MV-4-11 (cell line): ENCODE data around the gene ANO1.

Experiments used
- DNase-seq: peaks from one replicate; lab custom pipeline; 2025; lab: John Stamatoyannopoulos, UW

ANO1 gene

GRCh38 chr11:70072861-70073755 lies 5.0 kb upstream of the ANO1 start:
- DNase-seq: no peak

GRCh38 chr11:70073871-70074371 lies 4.2 kb upstream of the ANO1 start:
- no peak for DNase-seq

GRCh38 chr11:70074746-70075145 lies 3.4 kb upstream of the ANO1 start:
- no peak for DNase-seq

- no peak for DNase-seq
Observed at GRCh38 chr11:70075836-70076235, 2.3 kb upstream of the ANO1 start.

GRCh38 chr11:70076461-70076931 lies 1.6 kb upstream of the ANO1 start:
- no peak for DNase-seq

GRCh38 chr11:70077411-70078094 lies 564 bp upstream of the ANO1 start:
- DNase-seq: no peak

- DNase-seq: no peak
Observed at GRCh38 chr11:70078781-70079616, 882 bp downstream of the ANO1 start.

GRCh38 chr11:70079691-70080090 lies 1.6 kb downstream of the ANO1 start:
- no peak for DNase-seq

GRCh38 chr11:70080763-70081162 lies 2.6 kb downstream of the ANO1 start:
- DNase-seq: no peak

GRCh38 chr11:70082829-70083228 lies 4.7 kb downstream of the ANO1 start:
- DNase-seq: no peak

- DNase-seq: no peak
Observed at GRCh38 chr11:70084046-70084984, 6.2 kb downstream of the ANO1 start.

- DNase-seq: no peak
Observed at GRCh38 chr11:70085815-70086769, 8.0 kb downstream of the ANO1 start.

GRCh38 chr11:70087446-70088167 lies 9.5 kb downstream of the ANO1 start:
- DNase-seq: no peak

- DNase-seq: no peak
Observed at GRCh38 chr11:70088735-70089250, 10.7 kb downstream of the ANO1 start.

- no peak for DNase-seq
Observed at GRCh38 chr11:70089631-70090030, 11.5 kb downstream of the ANO1 start.

- no peak for DNase-seq
Observed at GRCh38 chr11:70090961-70091381, 12.9 kb downstream of the ANO1 start.

- no peak for DNase-seq
Observed at GRCh38 chr11:70091638-70092037, 13.5 kb downstream of the ANO1 start.

GRCh38 chr11:70092959-70093715 lies 15.0 kb downstream of the ANO1 start:
- no peak for DNase-seq
